T-cell (primary cell): ENCODE data around the gene LRAT. TPM values are rescaled to one million over a fixed set of nuclear protein-coding genes. Genes with fewer than 3 reads are reported as not detected.

Experiments used
- ATAC-seq, 4 experiments: fragments of 200-7000 bp in 3 of 4; fragments of 150-1000 bp in 1 of 4; cut with Tn5 transposase; replicated peaks in 1 of 4; 1 replicate in 3 of 4; 2 replicates in 1 of 4; pipeline ENCODE4 v1.10.0; 2021; ENCODE audit warnings: moderate library complexity in 3 of 4, mild to moderate bottlenecking in 2 of 4, moderate number of reproducible peaks in 1 of 4
- CTCF ChIA-PET, 2 donors: fragments of 300-600 bp; sonication (Branson Sonifier 250); formaldehyde crosslinking; loops; one replicate each; lab custom pipeline; 2022; ENCODE audit warnings: antibody characterized with exemption in 2 of 2; lab: Charles Lee
- POLR2A ChIA-PET, 2 donors: fragments of 300-600 bp; sonication (Branson Sonifier 250); formaldehyde crosslinking; loops; one replicate each; lab custom pipeline; 2022; ENCODE audit warnings: antibody characterized with exemption in 2 of 2; lab: Charles Lee
- DNase-seq, 35 experiments: peaks; one replicate each; pipeline versions ENCODE4 v3.0.0 to v3.0.0-alpha.2; 2013 to 2023
- H3K27ac ChIP-seq: one replicate; pipeline ENCODE4 v1.5.1; 2013; ENCODE audit warnings: low read length
- H3K27me3 ChIP-seq, 2 experiments: replicated peaks in 1 of 2; 1 replicate in 1 of 2; 2 replicates in 1 of 2; pipeline versions ENCODE4 v1.6.1 to v1.7.0; 2013; ENCODE audit warnings: low read length in 1 of 2, mixed read lengths in 1 of 2; ENCODE audit not compliant: control insufficient read depth in 2 of 2, insufficient read depth in 2 of 2; ENCODE audit errors: extremely low read depth in 1 of 2
- H3K36me3 ChIP-seq, 2 donors: 1 replicate in 1 of 2; 2 replicates in 1 of 2; pipeline versions ENCODE4 v1.6.1 to v1.7.0; 2013; ENCODE audit warnings: low read length in 1 of 2; ENCODE audit not compliant: control insufficient read depth in 2 of 2, insufficient read depth in 1 of 2; ENCODE audit errors: extremely low read depth in 1 of 2
- H3K4me1 ChIP-seq, 2 experiments: 1 replicate in 1 of 2; 2 replicates in 1 of 2; pipeline versions ENCODE4 v1.6.1 to v1.7.0; 2013; ENCODE audit warnings: low read length in 2 of 2, mixed read lengths in 1 of 2; ENCODE audit not compliant: insufficient read depth in 2 of 2, control insufficient read depth in 1 of 2; ENCODE audit errors: extremely low read depth in 1 of 2
- H3K4me3 ChIP-seq, 2 donors: 1 replicate in 1 of 2; 2 replicates in 1 of 2; pipeline versions ENCODE4 v1.5.1 to v1.7.0; 2013; ENCODE audit warnings: mild to moderate bottlenecking in 2 of 2, low read length in 1 of 2, moderate library complexity in 1 of 2; ENCODE audit not compliant: control insufficient read depth in 1 of 2; ENCODE audit errors: extremely low read depth in 1 of 2
- H3K9me3 ChIP-seq: 2 replicates; pipeline ENCODE4 v1.7.0; 2013
- H3K27ac Mint-ChIP-seq, 2 donors: one replicate each; pipeline ENCODE4 v1.8.0; 2020 to 2021; ENCODE audit warnings: mild to moderate bottlenecking in 2 of 2, mixed read lengths in 2 of 2
- H3K27me3 Mint-ChIP-seq, 2 donors: one replicate each; pipeline ENCODE4 v1.8.0; 2021 to 2022; ENCODE audit warnings: mixed read lengths in 2 of 2
- H3K36me3 Mint-ChIP-seq: one replicate; pipeline ENCODE4 v1.8.0; 2021; ENCODE audit warnings: mixed read lengths
- H3K4me1 Mint-ChIP-seq, 3 donors: one replicate each; pipeline ENCODE4 v1.8.0; 2020 to 2022; ENCODE audit warnings: mixed read lengths in 3 of 3, mild to moderate bottlenecking in 1 of 3
- H3K4me3 Mint-ChIP-seq, 3 donors: one replicate each; pipeline ENCODE4 v1.8.0; 2020 to 2022; ENCODE audit warnings: mild to moderate bottlenecking in 3 of 3, mixed read lengths in 3 of 3, moderate library complexity in 3 of 3
- H3K9me3 Mint-ChIP-seq, 3 donors: one replicate each; pipeline ENCODE4 v1.8.0; 2020 to 2022; ENCODE audit warnings: mixed read lengths in 3 of 3
- WGBS: methylation state at CpG from one replicate; pipeline ENCODE4 v1.1.5; 2013; ENCODE audit warnings: missing lambda C conversion rate; ENCODE audit not compliant: insufficient coverage; 5-methylcytosine and 5-hydroxymethylcytosine counted together
- total RNA-seq, 35 experiments: library from RNA in 6 of 35; stranded (reverse) in 6 of 35; fragments of 120-200 nt in 1 of 35; gene quantifications; one replicate each; pipeline versions ENCODE4 v1.2.1 to v1.2.4 and lab custom pipeline; 2013 to 2026

Gene LRAT
- total RNA-seq, 5 donors from 2014 or later (not counting 1 experiment from before 2014, with no cell fraction given): not detected

DNA sequence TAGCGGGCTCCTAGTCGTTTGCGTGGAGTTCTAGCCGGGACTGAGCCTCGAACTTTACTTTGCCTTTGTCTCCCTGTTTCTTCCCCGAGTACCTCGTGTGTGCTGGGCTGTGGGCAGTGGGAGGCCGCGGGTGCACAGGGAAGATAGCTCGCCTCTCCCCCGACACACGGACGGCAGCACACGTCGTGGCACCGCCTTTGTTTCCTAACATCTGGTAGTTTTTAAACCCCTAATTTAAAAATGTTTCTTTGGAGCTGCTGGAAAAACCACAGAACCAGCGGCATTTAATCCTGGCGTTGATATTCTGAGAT lies 38.1 kb downstream of the LRAT start:
- Histone ChIP-seq H3K27ac (no peak overlapping the region), H3K27me3 (peaks cover 2 to 7% of the 10 kb centered on the region in 2 experiments), H3K4me3 (no peak overlapping the region), H3K9me3 (no peaks in the 10 kb centered on the region), H3K36me3 (no peaks in the 10 kb centered on the region), H3K4me1 (no peaks in the 10 kb centered on the region)
- ChIA-PET CTCF (no interaction called here), POLR2A (no interaction called here)
- 84% methylated on average over 16 of the region's 18 CpGs for WGBS
- Mint-ChIP-seq H3K4me1 (no peaks in the 10 kb centered on the region), H3K9me3 (no peaks in the 10 kb centered on the region), H3K4me3 (no peak overlapping the region), H3K36me3 (no peaks in the 10 kb centered on the region), H3K27ac (no peak overlapping the region), H3K27me3 (peaks cover 13 to 17% of the 10 kb centered on the region in 2 donors)
- ATAC-seq (no peak), DNase-seq (no peak)

Other genes starting within 250 kb of the LRAT start
- 10 to 100 TPM; 58.7 to 77.4 (median 62.7) TPM for gene PLRG1, start 193.6 kb upstream of the LRAT start, total RNA-seq
- 1 to 10 TPM in 3 of 5 donors, not detected in 2; 2.5 to 4.2 (median 3.0) TPM for gene FGB, start 181.0 kb upstream of the LRAT start, total RNA-seq
- gene FGA, start 153.3 kb upstream of the LRAT start, total RNA-seq: 1 to 10 TPM in 3 of 5 donors, not detected in 2; 4.6 to 6.9 (median 4.8) TPM
- 1 to 10 TPM in 3 of 5 donors, not detected in 2; 1.7 to 4.9 (median 3.6) TPM for gene FGG, start 131.3 kb upstream of the LRAT start, total RNA-seq
- not detected for gene RBM46, start 37.3 kb downstream of the LRAT start, total RNA-seq